NCI-H1694 (cell line): ENCODE data around the gene SND1.
"Not testable (repeated sequence)": the region's sequence is repeated elsewhere in the genome, so short reads cannot be mapped to it uniquely, and the experiment has no call there.

ENCODE experiments used
- DNase-seq: peaks from one replicate; lab custom pipeline; 2025; lab: John Stamatoyannopoulos, UW

The SND1 gene

GRCh38 chr7:128100225-128100948 is 448.4 kb downstream of the SND1 start:
- DNase-seq, result no peak

GRCh38 chr7:128100949-128101713 is 449.1 kb downstream of the SND1 start:
- no peak for DNase-seq

- no peak for DNase-seq
Observed at GRCh38 chr7:128102490-128103291, 450.7 kb downstream of the SND1 start.

GRCh38 chr7:128103498-128104107 is 451.6 kb downstream of the SND1 start:
- DNase-seq, result no peak

GRCh38 chr7:128104108-128104742 is 452.2 kb downstream of the SND1 start:
- no peak for DNase-seq

GRCh38 chr7:128105228-128106022 is 453.4 kb downstream of the SND1 start:
- no peak for DNase-seq

GRCh38 chr7:128106821-128107220 is 454.8 kb downstream of the SND1 start:
- no peak for DNase-seq

- not testable (repeated sequence) for DNase-seq
Observed at GRCh38 chr7:128107516-128107915, 455.5 kb downstream of the SND1 start.

- peak; percentile 58 for DNase-seq
Observed at GRCh38 chr7:128108129-128108528, 456.1 kb downstream of the SND1 start.

GRCh38 chr7:128108641-128109423 is 456.8 kb downstream of the SND1 start:
- no peak for DNase-seq

- DNase-seq, result not testable (repeated sequence)
Observed at GRCh38 chr7:128109424-128109969, 457.5 kb downstream of the SND1 start.

GRCh38 chr7:128110641-128111364 is 458.8 kb downstream of the SND1 start:
- DNase-seq, result no peak

- DNase-seq, result peak; percentile 70
Observed at GRCh38 chr7:128112018-128112780, 460.2 kb downstream of the SND1 start.

GRCh38 chr7:128112781-128113221 is 460.8 kb downstream of the SND1 start:
- DNase-seq, result peak; percentile 54

GRCh38 chr7:128113839-128114238 is 461.8 kb downstream of the SND1 start:
- DNase-seq, result no peak

GRCh38 chr7:128114806-128115205 is 462.8 kb downstream of the SND1 start:
- DNase-seq, result no peak

- DNase-seq, result no peak
Observed at GRCh38 chr7:128115336-128115820, 463.4 kb downstream of the SND1 start.
